ENCODE data around the gene CDHR2.

The CDHR2 gene

DNA sequence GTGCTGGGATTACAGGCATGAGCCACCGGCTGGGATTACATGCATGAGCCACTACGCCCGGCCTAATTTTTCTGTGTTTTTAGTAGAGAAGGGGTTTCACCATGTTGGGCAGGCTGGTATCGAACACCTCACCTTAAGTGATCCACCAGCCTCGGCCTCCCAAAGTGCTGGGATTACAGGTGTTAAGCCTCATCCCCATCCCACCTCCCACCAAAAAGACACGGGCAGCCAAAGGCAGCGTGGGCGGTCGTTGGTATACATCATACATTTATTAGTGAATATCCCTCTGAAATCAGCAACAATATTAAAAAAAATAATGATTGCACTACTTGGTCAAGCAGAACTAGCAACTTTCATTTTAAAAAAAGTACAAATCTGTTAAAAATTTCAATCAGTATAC lies 22.7 kb upstream of the CDHR2 start:
- WGBS, 2 donors (ENCODE audit: extremely low coverage in 2 of 2, insufficient read length in 2 of 2, insufficient replicate concordance in 1 of 2): no CpG with 5 or more reads among the region's 9 CpGs

DNA sequence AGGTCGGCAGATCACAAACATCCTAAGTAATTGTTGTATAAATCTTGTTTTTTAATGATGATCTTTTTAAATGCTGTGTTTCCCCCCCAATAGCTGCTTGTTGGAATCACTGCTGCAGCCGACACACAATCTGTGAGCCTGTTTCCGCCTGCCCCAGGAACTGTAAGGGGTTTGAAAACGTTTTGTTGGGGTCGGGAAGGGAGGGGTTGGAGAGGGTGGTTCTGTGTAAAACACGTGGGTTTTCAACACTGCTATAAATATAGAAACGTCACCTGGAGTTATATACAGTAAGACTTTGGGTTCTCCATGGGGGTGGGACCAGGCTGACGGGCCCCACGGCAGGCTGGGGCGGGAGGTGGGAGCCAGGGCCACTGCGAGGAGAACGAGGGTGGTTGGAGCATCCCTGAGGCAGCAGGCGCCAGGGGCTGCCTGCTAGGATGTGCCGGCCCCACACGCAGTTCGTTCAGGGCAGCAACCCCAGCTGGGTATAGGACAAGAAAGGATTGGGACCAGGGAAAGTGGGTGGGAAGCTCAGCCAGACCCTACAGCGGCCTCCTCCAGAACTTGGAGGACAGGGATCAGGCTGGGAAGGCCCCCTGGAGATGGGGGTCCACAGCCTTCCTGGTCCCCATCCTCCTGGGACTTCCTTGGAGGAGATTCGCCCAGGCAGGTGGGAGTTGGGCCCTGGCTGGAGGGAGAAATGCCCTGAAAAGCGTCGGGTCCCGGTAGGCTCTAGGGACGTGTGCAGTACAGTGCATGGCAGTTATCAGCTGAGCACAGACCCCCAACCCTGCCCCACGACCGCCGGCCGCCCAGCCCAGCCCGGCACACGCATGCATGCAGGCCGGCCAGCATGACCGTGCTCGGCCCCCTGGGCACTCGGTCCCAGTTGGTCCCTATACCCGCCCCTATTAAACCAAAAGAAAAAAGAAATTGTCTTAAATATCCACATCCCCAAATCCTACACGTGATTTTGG lies 21.6 kb upstream of the CDHR2 start:
- H2BK5ac ChIP-seq (ENCODE audit: low read length): peak overlapping the region; percentile 35
- no peak overlapping the region for H2BK120ac ChIP-seq (ENCODE audit: low read depth, low read length)
- no peak overlapping the region for H2BK15ac ChIP-seq (ENCODE audit: low read length)
- H3K4ac ChIP-seq (ENCODE audit: low read length): no peak overlapping the region
- H3K9ac ChIP-seq (ENCODE audit: low read depth, low read length, poor library complexity): no peak overlapping the region
- no peak overlapping the region for H2AK5ac ChIP-seq (ENCODE audit: low read depth, low read length)
- H2BK12ac ChIP-seq (ENCODE audit: low read length): no peak overlapping the region
- no peak overlapping the region for H3K4me2 ChIP-seq (ENCODE audit: insufficient read depth, low read length, poor library complexity, severe bottlenecking)
- no peak overlapping the region for H4K91ac ChIP-seq (ENCODE audit: low read depth, low read length, poor library complexity)
- H3K4me3 ChIP-seq (ENCODE audit: low read length in 2 of 2): peak overlapping the region in 1 of 2 donors; percentile 60
- no peak overlapping the region for H3K14ac ChIP-seq (ENCODE audit: low read length)
- H3K4me1 ChIP-seq (ENCODE audit: control insufficient read depth in 2 of 2, insufficient read depth in 1 of 2, low read depth in 1 of 2, low read length in 2 of 2): no peaks in the 10 kb centered on the region
- no peak for DNase-seq (ENCODE audit: low spot score)
- H4K8ac ChIP-seq (ENCODE audit: low read depth, low read length): no peak overlapping the region
- peaks cover 17% of the 10 kb centered on the region for H3K79me1 ChIP-seq (ENCODE audit: low read depth, low read length)
- no peak overlapping the region for H3K18ac ChIP-seq (ENCODE audit: low read length)
- no peak overlapping the region for H2AFZ ChIP-seq (ENCODE audit: low read length)
- no peak overlapping the region for H3K27ac ChIP-seq (replicated peaks; ENCODE audit: low read length)
- no peaks in the 10 kb centered on the region for H3K27me3 ChIP-seq (ENCODE audit: control insufficient read depth in 3 of 3, insufficient read depth in 3 of 3, low read depth in 1 of 3, low read length in 3 of 3)
- peaks cover 40 to 59% of the 10 kb centered on the region in 2 donors for H3K36me3 ChIP-seq (replicated peaks in 1 of 2; ENCODE audit: control insufficient read depth in 2 of 2, insufficient read depth in 2 of 2, low read length in 2 of 2)
- H3K9me3 ChIP-seq (replicated peaks in 1 of 2; ENCODE audit: control insufficient read depth in 2 of 2, insufficient read depth in 1 of 2, low read depth in 1 of 2, low read length in 2 of 2): no peaks in the 10 kb centered on the region
- H3K23ac ChIP-seq (ENCODE audit: low read depth, low read length, poor library complexity): no peak overlapping the region
- 100% methylated on average over 2 of the region's 34 CpGs; no CpG with 5 or more reads in 1 of the 2 donors for WGBS, 2 donors (ENCODE audit: extremely low coverage in 2 of 2, insufficient read length in 2 of 2, insufficient replicate concordance in 1 of 2)

More for the DNA sequence above, 22.7 kb upstream of the CDHR2 start:
- no peak overlapping the region for H3K4me3 ChIP-seq (ENCODE audit: low read length in 2 of 2)
- H3K79me1 ChIP-seq (ENCODE audit: low read depth, low read length): peaks cover 12% of the 10 kb centered on the region
- H3K18ac ChIP-seq (ENCODE audit: low read length): no peak overlapping the region
- H3K27ac ChIP-seq (replicated peaks; ENCODE audit: low read length): no peak overlapping the region
- H2AFZ ChIP-seq (ENCODE audit: low read length): no peak overlapping the region
- H3K4me2 ChIP-seq (ENCODE audit: insufficient read depth, low read length, poor library complexity, severe bottlenecking): no peak overlapping the region
- DNase-seq (ENCODE audit: low spot score): no peak
- H3K23ac ChIP-seq (ENCODE audit: low read depth, low read length, poor library complexity): no peak overlapping the region
- H3K36me3 ChIP-seq (replicated peaks in 1 of 2; ENCODE audit: control insufficient read depth in 2 of 2, insufficient read depth in 2 of 2, low read length in 2 of 2): peaks cover 36 to 51% of the 10 kb centered on the region in 2 donors
- H2BK5ac ChIP-seq (ENCODE audit: low read length): no peak overlapping the region
- no peaks in the 10 kb centered on the region for H3K9me3 ChIP-seq (replicated peaks in 1 of 2; ENCODE audit: control insufficient read depth in 2 of 2, insufficient read depth in 1 of 2, low read depth in 1 of 2, low read length in 2 of 2)
- no peak overlapping the region for H2BK120ac ChIP-seq (ENCODE audit: low read depth, low read length)
- no peak overlapping the region for H3K9ac ChIP-seq (ENCODE audit: low read depth, low read length, poor library complexity)
- peaks cover 0 to 3% of the 10 kb centered on the region in 2 donors for H3K4me1 ChIP-seq (ENCODE audit: control insufficient read depth in 2 of 2, insufficient read depth in 1 of 2, low read depth in 1 of 2, low read length in 2 of 2)
- H3K4ac ChIP-seq (ENCODE audit: low read length): no peak overlapping the region
- H3K14ac ChIP-seq (ENCODE audit: low read length): no peak overlapping the region
- no peak overlapping the region for H4K91ac ChIP-seq (ENCODE audit: low read depth, low read length, poor library complexity)
- no peak overlapping the region for H2BK15ac ChIP-seq (ENCODE audit: low read length)
- no peak overlapping the region for H4K8ac ChIP-seq (ENCODE audit: low read depth, low read length)
- H2BK12ac ChIP-seq (ENCODE audit: low read length): no peak overlapping the region
- H3K27me3 ChIP-seq (ENCODE audit: control insufficient read depth in 3 of 3, insufficient read depth in 3 of 3, low read depth in 1 of 3, low read length in 3 of 3): no peaks in the 10 kb centered on the region
- H2AK5ac ChIP-seq (ENCODE audit: low read depth, low read length): no peak overlapping the region

DNA sequence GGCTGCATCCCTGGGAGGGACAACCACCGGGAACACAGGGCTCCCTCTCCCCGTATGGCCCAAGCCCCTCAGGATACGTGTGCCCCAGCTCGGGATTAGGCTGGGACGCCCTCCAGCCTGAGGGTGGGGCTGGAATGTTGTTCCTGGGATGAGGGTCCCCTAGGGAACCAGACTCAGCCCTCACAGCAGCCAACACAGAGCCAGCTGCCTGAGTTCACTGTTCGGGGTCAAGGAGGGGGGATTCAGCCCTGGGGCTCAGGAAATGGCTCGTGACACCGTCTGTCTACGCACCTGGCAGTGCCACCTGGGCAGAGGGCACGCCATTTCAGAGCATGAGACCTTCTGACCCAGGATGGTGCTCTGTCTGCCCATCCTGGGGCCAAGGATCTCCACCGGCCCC lies 20.8 kb upstream of the CDHR2 start:
- Histone ChIP-seq H2BK5ac (ENCODE audit: low read length) (peak overlapping the region; percentile 35), H3K4me2 (ENCODE audit: insufficient read depth, low read length, poor library complexity, severe bottlenecking) (no peak overlapping the region), H2AK5ac (ENCODE audit: low read depth, low read length) (no peak overlapping the region), H2BK120ac (ENCODE audit: low read depth, low read length) (peak overlapping the region; percentile 83), H3K27me3 (ENCODE audit: control insufficient read depth in 3 of 3, insufficient read depth in 3 of 3, low read depth in 1 of 3, low read length in 3 of 3) (no peaks in the 10 kb centered on the region), H3K27ac (replicated peaks; ENCODE audit: low read length) (no peak overlapping the region), H3K23ac (ENCODE audit: low read depth, low read length, poor library complexity) (peak overlapping the region; percentile 43), H3K36me3 (replicated peaks in 1 of 2; ENCODE audit: control insufficient read depth in 2 of 2, insufficient read depth in 2 of 2, low read length in 2 of 2) (peaks cover 42 to 66% of the 10 kb centered on the region in 2 donors), H3K9me3 (replicated peaks in 1 of 2; ENCODE audit: control insufficient read depth in 2 of 2, insufficient read depth in 1 of 2, low read depth in 1 of 2, low read length in 2 of 2) (no peaks in the 10 kb centered on the region), H3K18ac (ENCODE audit: low read length) (no peak overlapping the region), H3K79me1 (ENCODE audit: low read depth, low read length) (peaks cover 23% of the 10 kb centered on the region), H2BK12ac (ENCODE audit: low read length) (no peak overlapping the region), H3K4me3 (ENCODE audit: low read length in 2 of 2) (no peak overlapping the region), H3K4me1 (ENCODE audit: control insufficient read depth in 2 of 2, insufficient read depth in 1 of 2, low read depth in 1 of 2, low read length in 2 of 2) (no peaks in the 10 kb centered on the region), H4K8ac (ENCODE audit: low read depth, low read length) (no peak overlapping the region), H4K91ac (ENCODE audit: low read depth, low read length, poor library complexity) (no peak overlapping the region), H2AFZ (ENCODE audit: low read length) (no peak overlapping the region), H3K14ac (ENCODE audit: low read length) (no peak overlapping the region), H3K4ac (ENCODE audit: low read length) (no peak overlapping the region), H3K9ac (ENCODE audit: low read depth, low read length, poor library complexity) (no peak overlapping the region), H2BK15ac (ENCODE audit: low read length) (no peak overlapping the region)
- no CpG with 5 or more reads among the region's 11 CpGs for WGBS, 2 donors (ENCODE audit: extremely low coverage in 2 of 2, insufficient read length in 2 of 2, insufficient replicate concordance in 1 of 2)
- no peak for DNase-seq (ENCODE audit: low spot score)

DNA sequence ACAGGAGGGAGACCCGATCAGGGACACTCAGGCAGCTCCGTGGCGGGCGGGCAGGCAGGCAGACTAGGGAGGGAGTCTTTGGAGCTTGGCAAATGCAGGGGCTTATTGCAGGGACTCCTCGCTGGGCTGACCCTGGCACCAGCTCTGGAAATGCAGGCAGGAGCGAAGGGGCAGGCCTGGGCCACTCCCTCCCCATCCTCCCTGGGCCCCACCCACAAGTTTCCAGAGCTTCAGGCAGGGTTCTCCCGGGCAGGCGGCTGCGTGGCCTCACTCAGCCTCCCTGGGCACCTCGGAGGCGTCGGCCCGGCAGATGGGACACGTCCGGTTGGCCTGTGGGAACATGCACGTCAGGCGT lies 20.4 kb upstream of the CDHR2 start:
- no peak for DNase-seq (ENCODE audit: low spot score)
- H3K23ac ChIP-seq (ENCODE audit: low read depth, low read length, poor library complexity): peak overlapping the region; percentile 43
- no peak overlapping the region for H2AFZ ChIP-seq (ENCODE audit: low read length)
- no peak overlapping the region for H4K8ac ChIP-seq (ENCODE audit: low read depth, low read length)
- no peak overlapping the region for H3K4me2 ChIP-seq (ENCODE audit: insufficient read depth, low read length, poor library complexity, severe bottlenecking)
- H2BK15ac ChIP-seq (ENCODE audit: low read length): no peak overlapping the region
- H3K4me1 ChIP-seq (ENCODE audit: control insufficient read depth in 2 of 2, insufficient read depth in 1 of 2, low read depth in 1 of 2, low read length in 2 of 2): peaks cover 0 to 2% of the 10 kb centered on the region in 2 donors
- no peaks in the 10 kb centered on the region for H3K27me3 ChIP-seq (ENCODE audit: control insufficient read depth in 3 of 3, insufficient read depth in 3 of 3, low read depth in 1 of 3, low read length in 3 of 3)
- H3K18ac ChIP-seq (ENCODE audit: low read length): no peak overlapping the region
- H2BK5ac ChIP-seq (ENCODE audit: low read length): no peak overlapping the region
- no peak overlapping the region for H3K4ac ChIP-seq (ENCODE audit: low read length)
- H3K27ac ChIP-seq (replicated peaks; ENCODE audit: low read length): no peak overlapping the region
- H3K9me3 ChIP-seq (replicated peaks in 1 of 2; ENCODE audit: control insufficient read depth in 2 of 2, insufficient read depth in 1 of 2, low read depth in 1 of 2, low read length in 2 of 2): no peaks in the 10 kb centered on the region
- H3K9ac ChIP-seq (ENCODE audit: low read depth, low read length, poor library complexity): no peak overlapping the region
- H2AK5ac ChIP-seq (ENCODE audit: low read depth, low read length): no peak overlapping the region
- no CpG with 5 or more reads among the region's 17 CpGs for WGBS, 2 donors (ENCODE audit: extremely low coverage in 2 of 2, insufficient read length in 2 of 2, insufficient replicate concordance in 1 of 2)
- no peak overlapping the region for H3K14ac ChIP-seq (ENCODE audit: low read length)
- H3K4me3 ChIP-seq (ENCODE audit: low read length in 2 of 2): no peak overlapping the region
- H3K79me1 ChIP-seq (ENCODE audit: low read depth, low read length): peaks cover 27% of the 10 kb centered on the region
- H2BK120ac ChIP-seq (ENCODE audit: low read depth, low read length): peak overlapping the region; percentile 83
- no peak overlapping the region for H2BK12ac ChIP-seq (ENCODE audit: low read length)
- peaks cover 42 to 70% of the 10 kb centered on the region in 2 donors for H3K36me3 ChIP-seq (replicated peaks in 1 of 2; ENCODE audit: control insufficient read depth in 2 of 2, insufficient read depth in 2 of 2, low read length in 2 of 2)
- no peak overlapping the region for H4K91ac ChIP-seq (ENCODE audit: low read depth, low read length, poor library complexity)

All from neuronal stem cell (in vitro differentiated cells).